ENCODE results near the gene DIDO1.

DNA sequence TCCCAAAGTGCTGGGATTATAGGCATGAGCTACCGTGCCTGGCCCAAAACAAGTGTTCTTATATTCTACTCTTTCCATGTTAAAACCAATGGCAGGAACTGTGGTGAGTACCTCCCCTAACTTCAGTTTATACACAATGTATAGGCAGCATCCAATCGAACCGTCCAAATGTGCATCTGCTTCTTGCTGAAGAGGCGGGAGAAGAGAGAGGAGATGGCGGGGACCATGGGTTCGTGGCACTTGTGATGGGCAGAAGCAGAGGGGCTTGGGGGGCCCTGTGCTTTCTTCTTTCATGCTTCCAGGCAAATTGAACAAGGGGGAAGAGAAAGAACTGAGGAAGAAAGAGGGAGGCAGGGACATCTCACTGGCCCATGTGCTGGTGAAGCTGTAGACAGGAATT is 53.4 kb downstream of the DIDO1 start:
- TF ChIP-seq CTCF (conservative IDR thresholded peaks at IDR 0.05; ENCODE audit: low read depth, low read length) (no peak), POLR2A (IDR thresholded peaks at IDR 0.05; ENCODE audit: low read depth, low read length) (no peak), MAZ (IDR thresholded peaks at IDR 0.05; ENCODE audit: borderline replicate concordance, low read depth, low read length) (no peak), RFX5 (IDR thresholded peaks at IDR 0.05; ENCODE audit: low read depth, low read length) (no peak), MXI1 (IDR thresholded peaks at IDR 0.05; ENCODE audit: borderline replicate concordance, low read depth, low read length) (no peak), RCOR1 (IDR thresholded peaks at IDR 0.05; ENCODE audit: insufficient replicate concordance, low read length) (no peak)

All from IMR-90 (cell line).